Measurements from ENCODE around the gene GMCL2.

The GMCL2 gene

DNA sequence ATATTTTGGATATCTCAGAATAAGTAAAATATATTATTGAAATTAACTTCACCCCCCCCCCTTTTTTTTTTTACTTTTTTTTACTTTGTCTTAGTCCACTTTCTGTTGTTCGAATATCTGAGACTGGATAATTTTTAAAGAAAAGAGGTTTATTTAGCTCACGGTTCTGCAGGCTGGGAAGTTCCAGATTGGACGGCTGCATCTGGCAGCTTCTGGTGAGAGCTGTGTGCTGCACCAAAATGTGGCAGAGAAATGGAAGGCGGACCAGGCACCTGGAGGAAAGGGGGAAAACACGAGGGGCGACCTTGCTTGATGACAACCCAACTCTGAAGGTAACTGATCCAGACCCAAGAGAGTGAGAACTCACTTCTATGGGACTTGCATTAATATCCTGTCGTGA, 5.6 kb upstream of the GMCL2 start:
- Histone ChIP-seq H3K4me3 (ENCODE audit: low read depth, low read length) (no peak overlapping the region), H3K27me3 (ENCODE audit: insufficient read depth, low read depth, severe bottlenecking) (no peaks in the 10 kb centered on the region), H3K36me3 (no peaks in the 10 kb centered on the region), H3K27ac (no peak overlapping the region), H3K9me3 (ENCODE audit: severe bottlenecking) (no peaks in the 10 kb centered on the region)
- DNase-seq, result no peak
- TF ChIP-seq CTCF (IDR thresholded peaks at IDR 0.05; ENCODE audit: low read depth, low read length), result no peak

GRCh38 chr5:178192244-178192643, 5.1 kb upstream of the GMCL2 start:
- no peaks in the 10 kb centered on the region for H3K9me3 ChIP-seq (ENCODE audit: severe bottlenecking)
- no peak overlapping the region for H3K4me3 ChIP-seq (ENCODE audit: low read depth, low read length)
- H3K27me3 ChIP-seq (ENCODE audit: insufficient read depth, low read depth, severe bottlenecking), result no peaks in the 10 kb centered on the region
- no peaks in the 10 kb centered on the region for H3K36me3 ChIP-seq
- TF ChIP-seq CTCF (IDR thresholded peaks at IDR 0.05; ENCODE audit: low read depth, low read length), result no peak
- no peak overlapping the region for H3K27ac ChIP-seq
- no peak for DNase-seq

DNA sequence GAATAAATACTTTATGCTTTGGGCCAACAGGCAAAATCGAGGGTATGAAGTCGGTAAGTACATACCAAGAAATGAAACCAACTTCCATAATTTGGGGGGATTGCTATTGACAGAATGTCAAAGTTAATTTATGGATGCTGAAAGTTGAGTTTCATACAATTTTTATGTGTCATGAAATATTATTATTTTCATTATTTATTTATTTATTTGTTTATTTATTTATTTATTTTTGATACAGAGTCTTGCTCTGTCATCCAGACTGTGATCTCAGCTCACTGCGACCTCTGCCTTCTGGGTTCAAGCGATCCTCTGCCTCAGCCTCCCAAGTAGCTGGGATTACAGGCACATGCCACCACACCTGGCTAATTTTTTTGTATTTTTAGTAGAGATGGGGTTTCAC, 4.5 kb upstream of the GMCL2 start:
- Histone ChIP-seq H3K27ac (no peak overlapping the region), H3K4me3 (ENCODE audit: low read depth, low read length) (no peak overlapping the region), H3K9me3 (ENCODE audit: severe bottlenecking) (no peaks in the 10 kb centered on the region), H3K36me3 (no peaks in the 10 kb centered on the region), H3K27me3 (ENCODE audit: insufficient read depth, low read depth, severe bottlenecking) (no peaks in the 10 kb centered on the region)
- no peak for TF ChIP-seq CTCF (IDR thresholded peaks at IDR 0.05; ENCODE audit: low read depth, low read length)
- DNase-seq, result no peak

GRCh38 chr5:178189433-178189832, 2.3 kb upstream of the GMCL2 start:
- Histone ChIP-seq H3K27me3 (ENCODE audit: insufficient read depth, low read depth, severe bottlenecking) (no peaks in the 10 kb centered on the region), H3K4me3 (ENCODE audit: low read depth, low read length) (no peak overlapping the region), H3K27ac (no peak overlapping the region), H3K9me3 (ENCODE audit: severe bottlenecking) (no peaks in the 10 kb centered on the region), H3K36me3 (no peaks in the 10 kb centered on the region)
- TF ChIP-seq CTCF (IDR thresholded peaks at IDR 0.05; ENCODE audit: low read depth, low read length), result no peak
- no peak for DNase-seq

GRCh38 chr5:178186427-178186826, 744 bp downstream of the GMCL2 start:
- no peak for TF ChIP-seq CTCF (IDR thresholded peaks at IDR 0.05; ENCODE audit: low read depth, low read length)
- no peak overlapping the region for H3K4me3 ChIP-seq (ENCODE audit: low read depth, low read length)
- H3K36me3 ChIP-seq, result no peaks in the 10 kb centered on the region
- no peak overlapping the region for H3K27ac ChIP-seq
- H3K9me3 ChIP-seq (ENCODE audit: severe bottlenecking), result no peaks in the 10 kb centered on the region
- no peak for DNase-seq
- no peaks in the 10 kb centered on the region for H3K27me3 ChIP-seq (ENCODE audit: insufficient read depth, low read depth, severe bottlenecking)

DNA sequence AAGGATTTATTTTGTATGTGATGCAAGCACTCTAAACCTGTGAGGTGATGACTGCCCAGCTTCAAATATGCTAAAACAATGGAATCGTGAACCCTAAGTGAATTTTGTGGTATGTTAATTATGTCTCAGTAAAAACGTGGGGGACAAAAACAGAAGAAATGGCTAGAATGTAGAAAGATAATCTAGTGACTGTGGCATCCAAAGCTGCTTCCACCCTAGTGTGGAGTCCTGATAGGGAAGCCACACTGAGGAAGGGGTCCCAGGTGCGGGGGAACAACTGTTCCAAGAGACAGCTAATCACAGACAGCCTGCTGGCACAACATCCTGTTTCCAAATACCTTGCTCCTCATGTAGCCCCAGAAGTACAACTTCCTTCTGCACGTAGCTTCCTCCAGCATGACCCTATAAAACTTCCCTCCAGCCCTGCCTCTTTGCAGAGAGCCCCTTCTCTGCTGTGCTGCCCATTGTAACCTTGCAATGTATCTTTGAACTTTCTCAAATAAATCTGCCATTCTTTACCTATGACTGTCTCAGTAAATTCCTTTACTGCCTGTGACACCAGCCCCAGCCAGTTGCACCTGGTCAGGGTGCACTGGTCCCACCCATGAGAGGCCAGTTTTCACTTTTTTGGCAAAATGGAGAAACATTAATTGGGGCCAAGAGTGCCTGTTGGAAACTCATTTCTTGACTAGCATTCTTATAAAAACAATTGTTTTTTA, 4.9 kb downstream of the GMCL2 start:
- Histone ChIP-seq H3K9me3 (ENCODE audit: severe bottlenecking) (no peaks in the 10 kb centered on the region), H3K27me3 (ENCODE audit: insufficient read depth, low read depth, severe bottlenecking) (no peaks in the 10 kb centered on the region), H3K4me3 (ENCODE audit: low read depth, low read length) (no peak overlapping the region), H3K27ac (no peak overlapping the region), H3K36me3 (no peaks in the 10 kb centered on the region)
- DNase-seq, result no peak
- no peak for TF ChIP-seq CTCF (IDR thresholded peaks at IDR 0.05; ENCODE audit: low read depth, low read length)

Data from WERI-Rb-1 (cell line).